Testis (tissue), 3 donors: ENCODE data around the gene UBE2V1. TPM values are rescaled to one million over a fixed set of nuclear protein-coding genes. Genes with fewer than 3 reads are reported as not detected.

Experiments
- DNase-seq: peaks from one replicate; pipeline ENCODE4 v3.0.0-alpha.2; 2019
- H3K27ac ChIP-seq, 2 donors: fragments of 200-600 bp; sonication (generic); one replicate each; pipeline ENCODE4 v1.5.1; 2019
- H3K27me3 ChIP-seq: fragments of 200-600 bp; sonication (generic); one replicate; pipeline ENCODE4 v1.5.1; 2019
- H3K36me3 ChIP-seq: fragments of 200-600 bp; sonication (generic); one replicate; pipeline ENCODE4 v1.5.1; 2017; ENCODE audit warnings: low read depth; ENCODE audit errors: missing control alignments
- H3K4me1 ChIP-seq: fragments of 200-600 bp; sonication (generic); one replicate; pipeline ENCODE4 v1.5.1; 2019
- H3K4me3 ChIP-seq, 2 donors: fragments of 200-600 bp; sonication (generic); one replicate each; pipeline ENCODE4 v1.5.1; 2017 to 2019
- H3K9me3 ChIP-seq: fragments of 200-600 bp; sonication (generic); one replicate; pipeline ENCODE4 v1.5.1; 2017
- CTCF ChIP-seq, 3 experiments: fragments of 450-650 bp in 2 of 3; fragments of 200-600 bp in 1 of 3; sonication (generic) in 1 of 3; IDR thresholded peaks; one replicate each; pipeline ENCODE4 v1.5.1; 2016 to 2019; ENCODE audit warnings: antibody characterized with exemption in 3 of 3, mild to moderate bottlenecking in 2 of 3, moderate library complexity in 1 of 3
- POLR2A ChIP-seq: fragments of 450-650 bp; IDR thresholded peaks from one replicate; pipeline ENCODE4 v1.6.1; 2017; ENCODE audit warnings: antibody characterized with exemption, mild to moderate bottlenecking, moderate library complexity
- WGBS, 2 donors: methylation state at CpG; one replicate each; pipeline ENCODE4 v1.1.5; 2018; 5-methylcytosine and 5-hydroxymethylcytosine counted together
- intact Hi-C: fragments of 100-400 bp; cut with DNase I; formaldehyde crosslinking; loops from one replicate; pipeline ENCODE4 v1.15.1; 2023; ENCODE audit warnings: low total_unique reads
- polyA plus RNA-seq: library from polyadenylated mRNA; stranded (reverse); fragments of 350-450 nt; fragmentation: Illumina TruSeq; extraction: RNeasy Lipid Tissue Mini Kit (QIAGEN cat#74804); gene quantifications from one replicate; pipeline ENCODE4 v1.2.3, GENCODE V29; 2014; ENCODE audit warnings: low read depth, low replicate concordance; ENCODE audit not compliant: insufficient read depth
- total RNA-seq, 2 donors: library from RNA; depleted of rRNA; stranded (reverse); fragments of >200 nt; gene quantifications; one replicate each; pipeline ENCODE4 v1.2.3, GENCODE V29; 2016

UBE2V1 gene
- total and polyA plus RNA-seq, 3 donors from 2014 or later, result 78.1 to 121 (median 80.5) TPM

GRCh38 chr20:50073500-50073899 is 39.5 kb downstream of the UBE2V1 start:
- Histone ChIP-seq H3K4me1 (peaks cover 3% of the 10 kb centered on the region), H3K36me3 (no peaks in the 10 kb centered on the region), H3K27me3 (no peaks in the 10 kb centered on the region), H3K27ac (no peak overlapping the region), H3K4me3 (no peak overlapping the region), H3K9me3 (no peaks in the 10 kb centered on the region)
- TF ChIP-seq POLR2A, result no peak
- no peak for TF ChIP-seq CTCF (IDR thresholded peaks at IDR 0.05)
- 77% methylated on average over 2 of the region's 2 CpGs for WGBS, 2 donors
- intact Hi-C loops, result loop anchor here (5.0 kb wide), 1 partner anchor 91 kb away; the partner anchor contains the start of gene SNAI1
- no peak for DNase-seq

GRCh38 chr20:50071039-50071888 is 41.7 kb downstream of the UBE2V1 start:
- no peaks in the 10 kb centered on the region for H3K4me1 ChIP-seq
- no peaks in the 10 kb centered on the region for H3K36me3 ChIP-seq
- WGBS, 2 donors, result 11% methylated on average over 38 to 48 of the region's 48 CpGs
- no peaks in the 10 kb centered on the region for H3K9me3 ChIP-seq
- peak; percentile 95 for DNase-seq
- intact Hi-C loops, result loop anchor here (5.0 kb wide), 1 partner anchor 89 kb away; the partner anchor contains the start of gene SNAI1
- H3K4me3 ChIP-seq, result peak overlapping the region in 1 of 2 donors; percentile 52
- TF ChIP-seq POLR2A (no peak), CTCF (IDR thresholded peaks at IDR 0.05) (peak; percentile 99 to 100 (median 100))
- H3K27ac ChIP-seq, result no peak overlapping the region
- no peaks in the 10 kb centered on the region for H3K27me3 ChIP-seq

- intact Hi-C loops, result loop anchor here (5.0 kb wide), 1 partner anchor 88 kb away; the partner anchor contains the start of gene SNAI1
- 86 to 94% methylated on average over 6 to 7 of the region's 7 CpGs for WGBS, 2 donors
- no peaks in the 10 kb centered on the region for H3K27me3 ChIP-seq
Measured at GRCh38 chr20:50070361-50070760, 42.6 kb downstream of the UBE2V1 start.

GRCh38 chr20:50068041-50068651 is 44.8 kb downstream of the UBE2V1 start:
- WGBS, 2 donors, result 80 to 89% methylated on average over 11 of the region's 11 CpGs
- no peak for TF ChIP-seq POLR2A
- TF ChIP-seq CTCF (IDR thresholded peaks at IDR 0.05), result no peak
- intact Hi-C loops, result no loop called here

More at GRCh38 chr20:50070361-50070760, 42.6 kb downstream of the UBE2V1 start:
- H3K36me3 ChIP-seq, result no peaks in the 10 kb centered on the region
- no peak overlapping the region for H3K4me3 ChIP-seq
- DNase-seq, result no peak
- no peaks in the 10 kb centered on the region for H3K9me3 ChIP-seq
- TF ChIP-seq POLR2A (no peak), CTCF (IDR thresholded peaks at IDR 0.05) (no peak)
- H3K27ac ChIP-seq, result no peak overlapping the region
- no peaks in the 10 kb centered on the region for H3K4me1 ChIP-seq

More at GRCh38 chr20:50068041-50068651, 44.8 kb downstream of the UBE2V1 start:
- Histone ChIP-seq H3K4me3 (no peak overlapping the region), H3K36me3 (no peaks in the 10 kb centered on the region), H3K9me3 (no peaks in the 10 kb centered on the region), H3K4me1 (no peaks in the 10 kb centered on the region), H3K27me3 (no peaks in the 10 kb centered on the region), H3K27ac (no peak overlapping the region)
- no peak for DNase-seq
